ENCODE data around the gene NDUFB8. TPM values are rescaled to one million over a fixed set of nuclear protein-coding genes. Genes with fewer than 3 reads are reported as not detected.

The NDUFB8 gene
- total RNA-seq, 1 donor from 2014 or later: 124 TPM

- Mint-ChIP-seq H3K27ac (no peak overlapping the region), H3K36me3 (no peaks in the 10 kb centered on the region), H3K9me3 (no peaks in the 10 kb centered on the region), H3K27me3 (ENCODE audit: insufficient read depth, low read depth) (peaks cover 10% of the 10 kb centered on the region), H3K4me1 (peaks cover 13% of the 10 kb centered on the region), H3K4me3 (peak overlapping the region; percentile 11)
- Histone ChIP-seq H3F3A (ENCODE audit: low read depth) (peaks cover 5% of the 10 kb centered on the region), H2AFZ (replicated peaks) (no peak overlapping the region), H3K36me3 (no peaks in the 10 kb centered on the region), H3K27ac (no peak overlapping the region), H3K4me2 (no peak overlapping the region), H3K4me1 (peaks cover 2% of the 10 kb centered on the region), H3K79me2 (ENCODE audit: low read depth) (no peaks in the 10 kb centered on the region), H3K4me3 (no peak overlapping the region), H4K20me1 (ENCODE audit: low read depth) (peaks cover 1% of the 10 kb centered on the region), H3K9me3 (ENCODE audit: low read depth) (no peaks in the 10 kb centered on the region), H3K9ac (no peak overlapping the region), H3K27me3 (peaks cover 96% of the 10 kb centered on the region)
- no peak for TF ChIP-seq EZH2 (IDR thresholded peaks at IDR 0.05)
- no peak for TF ChIP-seq CTCF (IDR thresholded peaks at IDR 0.05)
- no peak for TF ChIP-seq EZH2phosphoT487 (IDR thresholded peaks at IDR 0.05)
- no peak for DNase-seq (ENCODE audit: low spot score)
Measured at GRCh38 chr10:100566561-100566960, 36.9 kb upstream of the NDUFB8 start.

GRCh38 chr10:100565206-100565985, 35.7 kb upstream of the NDUFB8 start:
- H2AFZ ChIP-seq (replicated peaks): no peak overlapping the region
- H3K4me3 Mint-ChIP-seq: no peak overlapping the region
- peaks cover 2% of the 10 kb centered on the region for H3K4me1 ChIP-seq
- H3K9me3 ChIP-seq (ENCODE audit: low read depth): no peaks in the 10 kb centered on the region
- no peaks in the 10 kb centered on the region for H3K36me3 ChIP-seq
- no peak overlapping the region for H3K9ac ChIP-seq
- no peak overlapping the region for H3K4me3 ChIP-seq
- H3K27ac ChIP-seq: no peak overlapping the region
- H3K4me1 Mint-ChIP-seq: peaks cover 18% of the 10 kb centered on the region
- no peaks in the 10 kb centered on the region for H3K9me3 Mint-ChIP-seq
- no peaks in the 10 kb centered on the region for H3K36me3 Mint-ChIP-seq
- peaks cover 6% of the 10 kb centered on the region for H4K20me1 ChIP-seq (ENCODE audit: low read depth)
- peaks cover 7% of the 10 kb centered on the region for H3F3A ChIP-seq (ENCODE audit: low read depth)
- H3K4me2 ChIP-seq: no peak overlapping the region
- no peaks in the 10 kb centered on the region for H3K79me2 ChIP-seq (ENCODE audit: low read depth)
- H3K27me3 ChIP-seq: peaks cover 93% of the 10 kb centered on the region
- DNase-seq (ENCODE audit: low spot score): no peak
- no peak for TF ChIP-seq EZH2 (IDR thresholded peaks at IDR 0.05)
- TF ChIP-seq CTCF (IDR thresholded peaks at IDR 0.05): no peak
- TF ChIP-seq EZH2phosphoT487 (IDR thresholded peaks at IDR 0.05): no peak
- peaks cover 10% of the 10 kb centered on the region for H3K27me3 Mint-ChIP-seq (ENCODE audit: insufficient read depth, low read depth)
- no peak overlapping the region for H3K27ac Mint-ChIP-seq

- Histone ChIP-seq H3K4me3 (no peak overlapping the region), H3F3A (ENCODE audit: low read depth) (peaks cover 4% of the 10 kb centered on the region), H3K9me3 (ENCODE audit: low read depth) (no peaks in the 10 kb centered on the region), H2AFZ (replicated peaks) (no peak overlapping the region), H3K4me2 (no peak overlapping the region), H4K20me1 (ENCODE audit: low read depth) (peaks cover 6% of the 10 kb centered on the region), H3K36me3 (no peaks in the 10 kb centered on the region), H3K9ac (no peak overlapping the region), H3K27me3 (peaks cover 61% of the 10 kb centered on the region), H3K4me1 (peaks cover 2% of the 10 kb centered on the region), H3K79me2 (ENCODE audit: low read depth) (no peaks in the 10 kb centered on the region), H3K27ac (no peak overlapping the region)
- TF ChIP-seq CTCF (IDR thresholded peaks at IDR 0.05) (peak; percentile 88), EZH2phosphoT487 (IDR thresholded peaks at IDR 0.05) (no peak), EZH2 (IDR thresholded peaks at IDR 0.05) (peak; percentile 38)
- Mint-ChIP-seq H3K27ac (no peak overlapping the region), H3K4me1 (peaks cover 15% of the 10 kb centered on the region), H3K27me3 (ENCODE audit: insufficient read depth, low read depth) (peaks cover 10% of the 10 kb centered on the region), H3K4me3 (no peak overlapping the region), H3K9me3 (no peaks in the 10 kb centered on the region), H3K36me3 (peaks cover under 1% of the 10 kb centered on the region)
- peak; percentile 88 for DNase-seq (ENCODE audit: low spot score)
Measured at GRCh38 chr10:100562008-100562672, 32.5 kb upstream of the NDUFB8 start.
